Thoracic aorta (tissue), 2 donors: ENCODE results near the gene PRKN. TPM values are rescaled to one million over a fixed set of nuclear protein-coding genes. Genes with fewer than 3 reads are reported as not detected.

Experiments
- ATAC-seq: fragments of 150-250 bp; one replicate; pipeline ENCODE4 v1.8.0; 2017; ENCODE audit warnings: low read depth; ENCODE audit not compliant: insufficient number of reproducible peaks, low FRiP score
- DNase-seq: peaks from one replicate; pipeline ENCODE4 v3.0.0-alpha.2; 2020; ENCODE audit warnings: low spot score
- H3K27ac ChIP-seq, 2 donors: fragments of 200-600 bp; sonication (generic); 1 replicate in 1 of 2; 2 replicates in 1 of 2; pipeline ENCODE4 v1.5.1; 2016; ENCODE audit warnings: mild to moderate bottlenecking in 2 of 2, moderate library complexity in 2 of 2
- H3K27me3 ChIP-seq: fragments of 200-600 bp; sonication (generic); replicated peaks from 2 replicates; pipeline ENCODE4 v1.6.0; 2016; ENCODE audit warnings: mild to moderate bottlenecking; ENCODE audit not compliant: insufficient read depth
- H3K36me3 ChIP-seq: fragments of 200-600 bp; sonication (generic); one replicate; pipeline ENCODE4 v1.5.1; 2016
- H3K4me1 ChIP-seq, 2 donors: fragments of 200-600 bp; sonication (generic); 1 replicate in 1 of 2; 2 replicates in 1 of 2; pipeline versions ENCODE4 v1.5.1 to v1.6.0; 2016; ENCODE audit warnings: low read depth in 2 of 2, mild to moderate bottlenecking in 1 of 2; ENCODE audit not compliant: control insufficient read depth in 1 of 2
- H3K4me3 ChIP-seq: fragments of 200-600 bp; sonication (generic); 2 replicates; pipeline ENCODE4 v1.5.1; 2016; ENCODE audit warnings: mild to moderate bottlenecking
- H3K9me3 ChIP-seq: fragments of 200-600 bp; sonication (generic); 2 replicates; pipeline ENCODE4 v1.5.1; 2016
- total RNA-seq, 2 donors: library from RNA; depleted of rRNA; stranded (reverse); fragments of >200 nt; gene quantifications; one replicate each; pipeline versions ENCODE4 v1.1.0 to v1.2.3, GENCODE V29; 2016
- TF ChIP-seq, protein P1 (sequence below): fragments of 200-600 bp; sonication (generic); IDR thresholded peaks from one replicate; pipeline ENCODE4 v1.5.1; 2019; ENCODE audit warnings: antibody characterized with exemption

Gene PRKN
- total RNA-seq, 2 donors from 2014 or later: 10.4 to 23.8 TPM

DNA sequence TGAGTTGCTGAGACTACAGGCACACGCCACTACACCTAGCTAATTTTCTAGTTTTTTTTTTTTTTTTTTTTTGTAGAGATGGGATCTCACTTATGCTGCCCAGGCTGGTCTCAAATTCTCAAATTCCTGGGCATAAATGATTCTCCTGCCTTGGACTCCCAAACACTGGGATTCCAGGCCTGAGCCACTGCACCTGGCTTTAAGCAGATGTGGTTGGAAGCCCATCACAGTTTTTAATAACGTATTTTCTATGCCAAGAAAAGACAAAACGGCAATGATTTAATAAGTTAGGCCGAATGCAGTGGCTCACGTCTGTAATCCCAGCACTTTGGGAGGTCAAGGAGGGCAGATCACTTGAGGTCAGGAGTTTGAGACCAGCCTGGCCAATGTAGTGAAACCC is 456.6 kb downstream of the PRKN start:
- no peak for ATAC-seq
- no peak for DNase-seq
- H3K27ac ChIP-seq: no peak overlapping the region
- no peak overlapping the region for H3K4me3 ChIP-seq
- no peaks in the 10 kb centered on the region for H3K9me3 ChIP-seq
- no peaks in the 10 kb centered on the region for H3K27me3 ChIP-seq
- no peaks in the 10 kb centered on the region for H3K4me1 ChIP-seq
- TF ChIP-seq, protein P1, sequence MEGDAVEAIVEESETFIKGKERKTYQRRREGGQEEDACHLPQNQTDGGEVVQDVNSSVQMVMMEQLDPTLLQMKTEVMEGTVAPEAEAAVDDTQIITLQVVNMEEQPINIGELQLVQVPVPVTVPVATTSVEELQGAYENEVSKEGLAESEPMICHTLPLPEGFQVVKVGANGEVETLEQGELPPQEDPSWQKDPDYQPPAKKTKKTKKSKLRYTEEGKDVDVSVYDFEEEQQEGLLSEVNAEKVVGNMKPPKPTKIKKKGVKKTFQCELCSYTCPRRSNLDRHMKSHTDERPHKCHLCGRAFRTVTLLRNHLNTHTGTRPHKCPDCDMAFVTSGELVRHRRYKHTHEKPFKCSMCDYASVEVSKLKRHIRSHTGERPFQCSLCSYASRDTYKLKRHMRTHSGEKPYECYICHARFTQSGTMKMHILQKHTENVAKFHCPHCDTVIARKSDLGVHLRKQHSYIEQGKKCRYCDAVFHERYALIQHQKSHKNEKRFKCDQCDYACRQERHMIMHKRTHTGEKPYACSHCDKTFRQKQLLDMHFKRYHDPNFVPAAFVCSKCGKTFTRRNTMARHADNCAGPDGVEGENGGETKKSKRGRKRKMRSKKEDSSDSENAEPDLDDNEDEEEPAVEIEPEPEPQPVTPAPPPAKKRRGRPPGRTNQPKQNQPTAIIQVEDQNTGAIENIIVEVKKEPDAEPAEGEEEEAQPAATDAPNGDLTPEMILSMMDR: no peak
- H3K36me3 ChIP-seq: no peaks in the 10 kb centered on the region

DNA sequence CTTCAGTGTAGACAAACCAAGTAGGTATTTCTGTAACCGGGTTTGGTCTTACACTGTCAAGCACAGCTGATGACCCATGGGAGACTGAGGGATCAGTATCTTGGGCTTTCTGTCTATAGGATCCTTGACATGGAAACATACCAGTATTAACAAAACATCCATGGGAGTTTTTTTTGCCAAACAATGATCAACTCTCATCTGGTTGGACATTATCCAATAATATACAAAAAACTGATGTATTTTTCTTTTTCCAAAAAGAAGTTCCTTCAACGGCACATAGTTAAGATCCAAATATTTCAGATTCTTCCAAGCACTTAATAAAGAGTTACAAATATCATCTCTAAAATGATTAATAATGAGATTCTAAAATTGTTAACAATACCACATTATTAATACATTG is 459.9 kb downstream of the PRKN start:
- Histone ChIP-seq H3K4me1 (no peaks in the 10 kb centered on the region), H3K4me3 (no peak overlapping the region), H3K9me3 (no peaks in the 10 kb centered on the region), H3K27ac (no peak overlapping the region), H3K27me3 (no peaks in the 10 kb centered on the region), H3K36me3 (no peaks in the 10 kb centered on the region)
- DNase-seq (no peak), ATAC-seq (no peak)
- TF ChIP-seq, protein P1: no peak

DNA sequence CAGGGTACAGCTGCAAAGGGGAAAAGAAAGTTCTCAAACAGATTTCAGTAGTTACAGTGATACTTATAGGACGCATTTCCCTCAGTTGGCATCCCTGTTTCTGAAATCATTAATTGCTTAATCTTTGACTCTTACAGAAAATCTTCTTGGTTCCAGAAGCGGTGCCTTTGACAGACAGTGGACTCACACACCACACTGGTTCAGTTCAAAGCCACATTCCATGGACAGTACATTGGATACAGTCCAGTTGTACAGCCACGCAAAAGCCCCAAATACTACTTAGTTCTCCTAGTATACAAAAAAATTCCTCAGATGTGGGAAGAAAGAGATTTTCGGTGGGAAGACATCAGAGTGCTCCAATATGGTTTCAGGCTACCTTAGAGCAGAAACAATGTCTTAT is 460.4 kb downstream of the PRKN start:
- Histone ChIP-seq H3K9me3 (no peaks in the 10 kb centered on the region), H3K27me3 (no peaks in the 10 kb centered on the region), H3K4me3 (no peak overlapping the region), H3K36me3 (no peaks in the 10 kb centered on the region), H3K4me1 (no peaks in the 10 kb centered on the region), H3K27ac (no peak overlapping the region)
- DNase-seq (no peak), ATAC-seq (no peak)
- TF ChIP-seq, protein P1: no peak

DNA sequence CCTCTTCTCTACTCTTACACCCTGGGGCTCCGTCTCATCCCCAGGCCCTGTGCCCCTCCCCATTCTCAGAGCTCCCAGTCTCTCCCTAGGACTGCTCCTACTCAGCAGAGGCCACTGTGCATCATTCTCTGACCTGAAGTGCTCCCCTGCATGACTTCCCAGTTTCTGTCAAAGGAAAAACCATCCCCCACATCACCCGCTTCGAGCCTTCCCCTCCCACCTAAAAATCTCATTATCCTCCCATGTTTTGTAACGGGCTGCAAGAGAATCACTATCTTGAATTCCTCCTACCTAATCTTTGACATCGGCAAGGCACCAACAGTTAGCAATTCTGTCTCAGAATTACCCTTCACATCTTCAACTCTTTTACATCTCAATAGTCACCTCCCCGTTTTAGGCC is 463.0 kb downstream of the PRKN start:
- no peaks in the 10 kb centered on the region for H3K9me3 ChIP-seq
- no peak for ATAC-seq
- no peak for DNase-seq
- H3K4me1 ChIP-seq: no peaks in the 10 kb centered on the region
- H3K4me3 ChIP-seq: no peak overlapping the region
- no peaks in the 10 kb centered on the region for H3K36me3 ChIP-seq
- TF ChIP-seq, protein P1: no peak
- H3K27ac ChIP-seq: no peak overlapping the region
- H3K27me3 ChIP-seq: no peaks in the 10 kb centered on the region

DNA sequence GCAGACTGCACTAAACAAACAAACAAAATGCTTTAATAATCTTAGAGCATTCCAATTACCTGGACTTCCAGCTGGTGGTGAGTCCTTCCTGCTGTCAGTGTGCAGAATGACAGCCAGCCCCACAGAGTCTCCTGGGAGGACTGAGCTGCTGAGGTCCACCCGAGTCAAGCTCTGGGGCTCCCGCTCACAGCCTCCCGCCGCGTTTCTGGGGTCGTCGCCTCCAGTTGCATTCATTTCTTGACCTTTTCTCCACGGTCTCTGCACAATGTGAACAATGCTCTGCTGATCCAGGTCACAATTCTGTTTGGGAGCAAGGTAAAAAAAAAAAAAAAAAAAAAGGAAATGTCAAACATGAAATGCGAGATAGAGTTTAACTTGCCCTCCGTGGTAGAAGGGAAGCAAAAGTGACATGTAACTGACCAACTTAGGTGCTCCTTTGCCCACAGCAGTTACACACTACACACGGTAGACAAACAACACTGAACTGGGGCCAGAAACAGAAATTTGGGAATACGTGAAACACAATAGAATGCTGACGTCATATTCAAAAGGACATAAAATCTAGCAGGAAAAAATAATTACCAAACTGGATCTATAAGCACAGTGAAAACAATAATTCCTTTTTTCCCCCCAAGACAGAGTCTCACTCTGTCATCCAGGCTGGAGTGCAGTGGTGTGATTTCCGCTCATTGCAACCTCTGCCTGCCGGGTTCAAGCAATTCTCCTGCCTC is 464.9 kb downstream of the PRKN start:
- ATAC-seq: no peak
- H3K36me3 ChIP-seq: no peaks in the 10 kb centered on the region
- no peaks in the 10 kb centered on the region for H3K4me1 ChIP-seq
- H3K4me3 ChIP-seq: no peak overlapping the region
- no peak for DNase-seq
- H3K27me3 ChIP-seq: no peaks in the 10 kb centered on the region
- H3K27ac ChIP-seq: no peak overlapping the region
- H3K9me3 ChIP-seq: no peaks in the 10 kb centered on the region
- TF ChIP-seq, protein P1: no peak
